Neural cell (in vitro differentiated cells): Measurements from ENCODE around the gene SELENOI.
"Not testable (repeated sequence)": the region's sequence is repeated elsewhere in the genome, so short reads cannot be mapped to it uniquely, and the experiment has no call there.

Experiments used
- CTCF ChIP-seq: fragments of 450-650 bp; IDR thresholded peaks from 2 replicates; pipeline ENCODE4 v1.5.1; 2014; ENCODE audit warnings: antibody characterized with exemption, mild to moderate bottlenecking, moderate library complexity; ENCODE audit not compliant: poor library complexity, severe bottlenecking
- EZH2 ChIP-seq: fragments of 200-600, 300-800 bp; shearing (Covaris generic), sonication (generic); IDR thresholded peaks from 2 replicates; pipeline ENCODE4 v1.6.1; 2014; ENCODE audit warnings: antibody characterized with exemption, low read length, borderline replicate concordance, mild to moderate bottlenecking; ENCODE audit not compliant: insufficient read depth, poor library complexity, severe bottlenecking
- RAD21 ChIP-seq: fragments of 450-650 bp; conservative IDR thresholded peaks from 2 replicates; pipeline ENCODE4 v1.6.1; 2014; ENCODE audit warnings: antibody characterized with exemption, mild to moderate bottlenecking, moderate library complexity

DNA sequence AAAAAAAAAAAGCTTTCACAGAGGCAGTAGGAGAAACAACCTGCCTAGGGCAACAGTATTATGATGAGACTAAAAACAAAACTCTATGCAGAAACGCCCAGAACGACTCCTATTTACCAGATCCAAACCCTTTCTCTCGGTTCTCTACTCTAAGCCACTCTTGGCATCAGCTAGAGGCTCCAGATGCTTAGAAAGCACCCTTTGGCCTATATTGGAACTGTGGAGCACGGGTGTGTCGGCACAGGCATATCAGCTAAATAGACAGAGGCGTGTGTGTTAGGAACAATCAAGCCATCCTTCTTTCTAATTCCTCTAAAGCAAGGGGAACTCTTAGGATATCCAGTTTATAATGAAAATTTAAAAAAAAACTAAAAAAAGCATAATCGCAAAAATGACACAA is 40.8 kb upstream of the SELENOI start:
- TF ChIP-seq RAD21, CTCF, EZH2: not testable (repeated sequence)
